ENCODE results near the gene PDZD7. TPM values are rescaled to one million over a fixed set of nuclear protein-coding genes. Genes with fewer than 3 reads are reported as not detected.

The PDZD7 gene
- total RNA-seq = 1.9 and 2.1 TPM in 2 replicates
- long read RNA-seq = 0 reads

GRCh38 chr10:101031128-101031795, at the start of gene PDZD7, which contains the start of gene SFXN3:
Gene PDZD7 (minus strand): TSS chr10:101031129. CDS start chr10:101030219, 910 bp downstream.
Gene SFXN3 (plus strand): TSS chr10:101031234. CDS start chr10:101034695, 3,461 bp downstream.
- Mint-ChIP-seq H3K36me3 (ENCODE audit: unreplicated experiment) (peaks cover 1% of the 10 kb centered on the region), H3K4me1 (ENCODE audit: unreplicated experiment) (peaks cover 26% of the 10 kb centered on the region), H3K27ac (ENCODE audit: unreplicated experiment) (peak within 1 kb of the TSS; percentile 95), H3K9me3 (ENCODE audit: unreplicated experiment) (no peaks in the 10 kb centered on the region), H3K27me3 (ENCODE audit: unreplicated experiment) (no peaks in the 10 kb centered on the region), H3K4me3 (ENCODE audit: unreplicated experiment) (peak within 1 kb of the TSS; percentile 84)
- DNase-seq (ENCODE audit: extremely low spot score, unreplicated experiment) = peak; percentile 97
- no peak for TF ChIP-seq CTCF (IDR thresholded peaks at IDR 0.05)

DNA sequence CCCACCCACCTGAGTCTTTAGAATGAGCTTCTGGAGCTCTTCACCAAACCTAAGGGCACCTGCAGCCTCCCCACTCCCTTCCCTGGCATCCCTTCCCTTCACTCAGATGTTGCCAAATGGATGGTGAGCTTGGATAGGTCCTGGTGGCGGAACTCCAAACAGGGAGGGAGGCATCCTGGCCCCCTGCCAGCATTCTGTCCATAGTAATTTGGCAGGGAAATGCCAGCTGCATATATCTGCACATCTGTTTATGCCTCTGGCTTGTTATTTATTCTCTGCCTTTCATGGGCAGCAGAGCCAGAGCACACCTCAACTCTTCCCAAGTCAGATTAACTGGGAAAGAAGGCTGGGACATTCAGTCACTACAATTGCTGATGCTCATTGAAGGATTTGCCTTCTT, 48.9 kb upstream of the PDZD7 start:
- no peak for TF ChIP-seq CTCF (IDR thresholded peaks at IDR 0.05)
- DNase-seq (ENCODE audit: extremely low spot score, unreplicated experiment) = no peak
- H3K9me3 Mint-ChIP-seq (ENCODE audit: unreplicated experiment) = no peaks in the 10 kb centered on the region
- no peak overlapping the region for H3K27ac Mint-ChIP-seq (ENCODE audit: unreplicated experiment)
- no peaks in the 10 kb centered on the region for H3K36me3 Mint-ChIP-seq (ENCODE audit: unreplicated experiment)
- H3K27me3 Mint-ChIP-seq (ENCODE audit: unreplicated experiment) = peaks cover 42% of the 10 kb centered on the region
- no peaks in the 10 kb centered on the region for H3K4me1 Mint-ChIP-seq (ENCODE audit: unreplicated experiment)
- H3K4me3 Mint-ChIP-seq (ENCODE audit: unreplicated experiment) = no peak overlapping the region

DNA sequence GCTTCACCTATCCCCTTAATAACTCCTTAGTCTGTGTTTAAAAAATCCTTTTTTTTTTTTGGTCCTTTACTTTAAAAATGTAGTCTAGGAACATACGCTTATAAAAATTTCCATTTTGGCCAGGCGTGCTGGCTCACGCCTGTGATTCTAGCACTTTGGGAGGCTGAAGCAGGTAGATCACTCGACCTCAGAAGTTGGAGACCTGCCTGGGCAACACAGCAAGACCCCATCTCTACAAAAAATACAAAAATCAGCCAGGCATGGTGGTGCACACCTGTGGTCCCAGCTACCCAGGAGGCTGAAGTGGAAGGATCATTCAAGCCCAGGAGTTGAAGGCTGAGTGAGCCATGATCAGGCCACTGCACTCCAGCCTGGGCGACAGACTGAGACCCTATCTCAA, 45.7 kb upstream of the PDZD7 start:
- no peaks in the 10 kb centered on the region for H3K9me3 Mint-ChIP-seq (ENCODE audit: unreplicated experiment)
- H3K27ac Mint-ChIP-seq (ENCODE audit: unreplicated experiment) = no peak overlapping the region
- H3K4me1 Mint-ChIP-seq (ENCODE audit: unreplicated experiment) = no peaks in the 10 kb centered on the region
- no peaks in the 10 kb centered on the region for H3K36me3 Mint-ChIP-seq (ENCODE audit: unreplicated experiment)
- TF ChIP-seq CTCF (IDR thresholded peaks at IDR 0.05) = no peak
- H3K4me3 Mint-ChIP-seq (ENCODE audit: unreplicated experiment) = no peak overlapping the region
- H3K27me3 Mint-ChIP-seq (ENCODE audit: unreplicated experiment) = peaks cover 50% of the 10 kb centered on the region
- no peak for DNase-seq (ENCODE audit: extremely low spot score, unreplicated experiment)

DNA sequence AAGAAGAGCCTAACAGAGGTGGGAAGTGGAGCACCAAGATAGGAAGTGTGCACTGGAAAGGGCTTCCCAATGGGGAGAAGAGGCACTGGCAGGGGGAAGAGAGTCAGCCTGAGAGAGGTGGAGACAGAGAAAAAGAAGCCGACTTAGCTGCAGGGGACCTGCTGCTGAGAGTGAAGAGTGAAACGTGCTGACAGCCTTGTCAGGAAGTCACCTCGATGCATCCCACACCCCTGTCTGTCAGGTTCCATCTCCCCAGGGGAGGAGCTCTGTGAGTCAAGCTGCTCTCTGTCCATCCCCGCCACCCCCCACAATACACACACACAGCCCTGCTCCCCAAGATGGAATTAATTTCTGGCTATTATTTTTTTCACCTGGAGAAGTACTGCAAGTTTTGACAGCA, 44.8 kb upstream of the PDZD7 start:
- no peaks in the 10 kb centered on the region for H3K36me3 Mint-ChIP-seq (ENCODE audit: unreplicated experiment)
- H3K9me3 Mint-ChIP-seq (ENCODE audit: unreplicated experiment) = no peaks in the 10 kb centered on the region
- no peaks in the 10 kb centered on the region for H3K4me1 Mint-ChIP-seq (ENCODE audit: unreplicated experiment)
- no peak for DNase-seq (ENCODE audit: extremely low spot score, unreplicated experiment)
- no peak overlapping the region for H3K4me3 Mint-ChIP-seq (ENCODE audit: unreplicated experiment)
- no peak for TF ChIP-seq CTCF (IDR thresholded peaks at IDR 0.05)
- no peak overlapping the region for H3K27ac Mint-ChIP-seq (ENCODE audit: unreplicated experiment)
- peaks cover 44% of the 10 kb centered on the region for H3K27me3 Mint-ChIP-seq (ENCODE audit: unreplicated experiment)

DNA sequence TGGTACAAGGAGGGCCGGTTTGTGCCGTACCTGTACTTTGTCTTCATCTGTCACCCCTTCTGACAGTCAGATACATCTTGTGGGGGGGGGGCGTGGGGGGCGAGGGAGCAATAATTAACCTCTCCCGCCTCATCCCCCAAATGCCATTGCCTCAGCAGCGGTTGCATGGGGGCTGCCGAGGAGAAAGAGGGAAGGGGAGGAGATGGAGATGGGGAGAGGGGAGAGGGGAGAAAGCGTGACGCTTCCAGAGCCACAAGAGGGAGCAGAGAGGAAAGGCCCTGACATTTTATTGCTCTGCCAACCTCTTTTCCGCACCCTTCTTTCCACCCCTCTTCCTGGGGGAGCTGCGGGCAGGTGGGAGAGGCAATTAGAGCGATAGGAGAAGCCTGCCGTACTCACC, 42.7 kb upstream of the PDZD7 start:
- peaks cover 40% of the 10 kb centered on the region for H3K27me3 Mint-ChIP-seq (ENCODE audit: unreplicated experiment)
- no peak for TF ChIP-seq CTCF (IDR thresholded peaks at IDR 0.05)
- no peaks in the 10 kb centered on the region for H3K36me3 Mint-ChIP-seq (ENCODE audit: unreplicated experiment)
- DNase-seq (ENCODE audit: extremely low spot score, unreplicated experiment) = no peak
- H3K27ac Mint-ChIP-seq (ENCODE audit: unreplicated experiment) = no peak overlapping the region
- no peaks in the 10 kb centered on the region for H3K4me1 Mint-ChIP-seq (ENCODE audit: unreplicated experiment)
- no peaks in the 10 kb centered on the region for H3K9me3 Mint-ChIP-seq (ENCODE audit: unreplicated experiment)
- no peak overlapping the region for H3K4me3 Mint-ChIP-seq (ENCODE audit: unreplicated experiment)

All from osteocyte (in vitro differentiated cells).